ENCODE data around the gene RHOF.

DNA sequence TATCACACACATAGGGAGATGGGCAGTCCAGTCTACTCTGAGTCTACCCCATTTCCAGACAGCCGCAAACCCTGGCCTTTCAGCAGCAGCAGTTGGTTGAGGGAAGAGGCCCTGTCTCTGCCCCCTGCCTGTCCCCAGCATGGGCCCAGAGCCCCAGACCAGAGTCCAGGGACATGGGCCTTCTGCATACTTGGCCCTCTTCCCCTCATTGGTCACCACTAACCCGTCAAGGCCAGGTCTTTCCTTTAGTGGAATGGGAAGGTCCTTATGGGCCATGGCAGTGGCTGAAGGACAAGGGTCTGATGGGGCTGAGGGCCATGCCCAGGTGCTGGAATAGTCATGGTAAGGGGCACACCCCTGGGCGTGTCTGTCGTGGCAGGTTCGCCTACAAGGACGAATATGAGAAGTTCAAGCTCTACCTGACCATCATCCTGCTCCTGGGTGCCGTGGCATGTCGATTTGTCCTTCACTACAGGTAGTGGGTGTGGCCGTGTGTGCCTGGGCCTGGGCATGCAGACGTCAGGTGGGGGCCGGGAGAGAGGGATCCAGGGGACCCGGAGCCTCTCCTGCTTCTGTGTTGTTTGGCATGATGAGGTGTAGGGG is 41.6 kb downstream of the RHOF start:
- TF ChIP-seq, protein P1, sequence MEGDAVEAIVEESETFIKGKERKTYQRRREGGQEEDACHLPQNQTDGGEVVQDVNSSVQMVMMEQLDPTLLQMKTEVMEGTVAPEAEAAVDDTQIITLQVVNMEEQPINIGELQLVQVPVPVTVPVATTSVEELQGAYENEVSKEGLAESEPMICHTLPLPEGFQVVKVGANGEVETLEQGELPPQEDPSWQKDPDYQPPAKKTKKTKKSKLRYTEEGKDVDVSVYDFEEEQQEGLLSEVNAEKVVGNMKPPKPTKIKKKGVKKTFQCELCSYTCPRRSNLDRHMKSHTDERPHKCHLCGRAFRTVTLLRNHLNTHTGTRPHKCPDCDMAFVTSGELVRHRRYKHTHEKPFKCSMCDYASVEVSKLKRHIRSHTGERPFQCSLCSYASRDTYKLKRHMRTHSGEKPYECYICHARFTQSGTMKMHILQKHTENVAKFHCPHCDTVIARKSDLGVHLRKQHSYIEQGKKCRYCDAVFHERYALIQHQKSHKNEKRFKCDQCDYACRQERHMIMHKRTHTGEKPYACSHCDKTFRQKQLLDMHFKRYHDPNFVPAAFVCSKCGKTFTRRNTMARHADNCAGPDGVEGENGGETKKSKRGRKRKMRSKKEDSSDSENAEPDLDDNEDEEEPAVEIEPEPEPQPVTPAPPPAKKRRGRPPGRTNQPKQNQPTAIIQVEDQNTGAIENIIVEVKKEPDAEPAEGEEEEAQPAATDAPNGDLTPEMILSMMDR (conservative IDR thresholded peaks at IDR 0.05 in 1 of 2, IDR thresholded peaks at IDR 0.05 in 1 of 2; ENCODE audit: low read depth in 1 of 2, low read length in 2 of 2), result no peak
- TF ChIP-seq EZH2 (IDR thresholded peaks at IDR 0.05; ENCODE audit: low read length, missing control alignments), result no peak

All from fibroblast of lung (primary cell).